GM21423 (cell line): ENCODE results near the gene SCAF4.
"Not testable (repeated sequence)": the region's sequence is repeated elsewhere in the genome, so short reads cannot be mapped to it uniquely, and the experiment has no call there.

Source experiments
- ATAC-seq: cut with Tn5 transposase; IDR thresholded peaks from one replicate; pipeline ENCODE4 v1.9.1; 2021; ENCODE audit warnings: mild to moderate bottlenecking, moderate library complexity; ENCODE audit not compliant: unreplicated experiment

The SCAF4 gene

GRCh38 chr21:31651491-31651890, 80.4 kb downstream of the SCAF4 start:
- ATAC-seq, result not testable (repeated sequence)

GRCh38 chr21:31650930-31651329, 81.0 kb downstream of the SCAF4 start:
- ATAC-seq, result no peak

GRCh38 chr21:31647650-31648049, 84.3 kb downstream of the SCAF4 start:
- ATAC-seq, result no peak

DNA sequence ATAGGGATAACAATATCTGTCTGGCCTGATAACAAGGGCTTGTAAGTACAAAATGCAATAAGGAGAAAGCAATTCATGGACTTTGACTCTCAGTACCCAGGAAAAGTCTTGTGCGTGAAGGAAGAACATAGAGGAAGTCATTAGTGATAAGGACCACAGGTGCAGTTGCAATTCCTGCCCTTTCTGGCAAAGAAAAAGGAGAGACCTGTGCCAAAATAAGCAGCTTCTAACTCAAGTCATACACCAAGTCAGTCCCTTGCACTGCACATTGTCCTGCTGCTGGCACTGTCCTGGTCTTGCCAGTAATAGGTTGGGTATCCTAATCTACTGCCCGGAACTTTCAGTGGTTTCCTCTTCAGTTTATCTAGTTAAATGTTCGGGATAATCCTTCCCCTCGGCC, 87.3 kb downstream of the SCAF4 start:
- ATAC-seq, result no peak

GRCh38 chr21:31641416-31641922, 90.4 kb downstream of the SCAF4 start:
- no peak for ATAC-seq

DNA sequence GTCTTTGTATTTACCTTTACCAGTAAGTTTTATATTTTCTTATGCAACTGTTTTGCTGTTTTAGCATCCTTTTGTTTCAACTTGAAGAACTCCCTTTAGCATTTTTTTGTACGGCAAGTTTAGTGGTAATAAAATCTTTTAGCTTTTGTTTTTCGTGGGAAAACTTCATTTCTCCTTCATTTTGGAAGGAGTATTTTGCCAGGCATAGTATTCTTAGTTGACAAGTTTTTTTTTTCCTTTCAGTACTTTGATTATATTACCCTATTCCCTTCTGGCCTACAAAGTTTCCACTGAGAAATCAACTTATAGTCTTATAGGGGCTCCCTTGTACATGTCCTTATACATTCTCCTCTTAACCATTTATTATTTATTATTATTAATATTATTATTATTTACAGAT, 95.0 kb downstream of the SCAF4 start:
- no peak for ATAC-seq

DNA sequence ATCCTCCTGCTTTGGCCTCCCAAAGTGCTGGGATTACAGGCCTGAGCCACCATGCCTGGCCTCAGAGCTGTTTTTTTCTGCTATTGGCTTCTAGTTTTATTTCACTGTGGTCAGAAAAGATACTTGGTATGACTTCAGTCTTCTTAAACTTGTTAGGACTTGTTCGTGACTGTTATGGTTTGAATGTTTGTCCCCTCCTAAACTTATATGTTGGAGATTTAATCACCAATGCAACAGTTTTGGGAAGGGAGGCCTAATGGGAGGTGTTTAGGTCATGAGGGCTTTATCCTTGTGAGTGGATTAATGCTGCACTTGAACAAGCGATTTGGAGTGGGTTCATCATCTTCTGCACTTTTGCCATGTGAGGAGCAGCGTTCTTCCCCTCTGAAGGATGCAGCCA, 96.9 kb downstream of the SCAF4 start:
- no peak for ATAC-seq

GRCh38 chr21:31631881-31632280, 100.0 kb downstream of the SCAF4 start:
- ATAC-seq, result not testable (repeated sequence)

DNA sequence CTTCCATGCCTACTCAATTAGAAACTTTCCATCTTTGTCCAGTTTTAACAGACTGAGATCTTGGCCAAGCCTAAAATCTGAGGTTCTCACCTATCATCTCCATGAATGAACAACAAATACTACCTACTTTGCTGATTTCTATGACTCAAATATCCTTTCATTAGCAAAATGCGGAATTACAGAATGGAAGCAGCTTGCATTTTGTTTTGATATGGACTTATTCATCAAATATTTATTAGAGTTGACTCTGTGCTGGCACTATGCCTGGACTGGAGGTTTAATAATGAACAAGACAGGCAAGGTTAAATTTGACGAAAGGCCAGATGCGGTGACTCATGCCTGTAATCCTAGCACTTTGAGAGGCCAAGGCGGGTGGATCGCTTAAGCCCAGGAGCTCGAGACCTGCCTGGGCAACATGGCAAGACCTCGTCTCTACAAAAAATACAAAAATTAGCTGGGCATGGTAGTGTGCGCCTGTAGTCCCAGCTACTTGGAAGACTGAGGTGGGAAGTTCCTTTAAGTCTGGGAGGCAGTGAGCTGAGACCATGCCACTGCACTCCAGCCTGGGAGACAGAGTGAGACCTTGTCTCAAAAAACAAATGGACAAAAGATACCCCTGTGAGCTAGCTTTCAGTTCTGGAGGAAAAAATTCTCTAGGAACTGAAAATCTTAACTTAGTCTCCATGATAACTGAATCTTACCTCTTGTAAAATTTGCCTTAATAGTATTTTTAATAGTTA, 101.8 kb downstream of the SCAF4 start:
- no peak for ATAC-seq

DNA sequence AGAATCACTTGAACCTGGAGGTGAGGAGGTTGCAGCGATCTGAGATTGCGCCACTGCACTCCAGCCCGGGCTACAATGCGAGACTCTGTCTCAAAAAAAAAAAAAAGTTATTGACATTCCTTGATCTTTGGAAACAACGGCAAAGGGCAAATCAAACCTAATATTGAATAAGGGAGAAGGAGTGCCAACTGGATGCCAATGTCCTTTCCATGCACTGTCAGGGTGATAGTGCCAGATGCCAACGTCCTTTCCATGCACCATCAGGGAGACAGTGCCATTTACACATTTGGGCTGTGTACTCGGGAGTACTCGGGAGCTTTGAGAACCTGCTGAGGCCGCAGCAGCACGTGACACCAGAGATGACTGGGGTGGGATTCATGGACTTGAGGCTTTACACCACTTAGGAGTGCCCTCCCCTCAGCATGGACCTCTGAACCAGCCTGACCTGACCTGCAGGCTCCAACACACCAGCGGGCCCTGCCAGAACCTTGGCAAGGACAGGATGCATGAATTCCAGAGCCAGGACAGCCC, 106.9 kb downstream of the SCAF4 start:
- ATAC-seq, result no peak

- no peak for ATAC-seq
These were observed 107.7 kb downstream of the SCAF4 start for GRCh38 chr21:31624181-31624580.

- ATAC-seq, result no peak
These were observed 108.3 kb downstream of the SCAF4 start for GRCh38 chr21:31623664-31624063.

- ATAC-seq, result no peak
These were observed 109.5 kb downstream of the SCAF4 start for GRCh38 chr21:31622397-31622796.
